GM18951 (cell line): ENCODE measurements around the gene NT5DC4.

ENCODE experiments used
- POLR2A ChIP-seq: IDR thresholded peaks from 4 replicates; pipeline ENCODE4 v1.6.1; 2011; ENCODE audit warnings: mild to moderate bottlenecking; ENCODE audit not compliant: insufficient read length, insufficient read depth; ENCODE audit errors: extremely low read depth
- in situ Hi-C: fragments of 300-500 bp; cut with MboI; formaldehyde crosslinking; loops from one replicate; pipeline ENCODE4 v1.12.0; 2022; ENCODE audit warnings: low sequenced_read_pairs, mixed read lengths, inconsistent platforms; ENCODE audit not compliant: unreplicated experiment

The NT5DC4 gene

DNA sequence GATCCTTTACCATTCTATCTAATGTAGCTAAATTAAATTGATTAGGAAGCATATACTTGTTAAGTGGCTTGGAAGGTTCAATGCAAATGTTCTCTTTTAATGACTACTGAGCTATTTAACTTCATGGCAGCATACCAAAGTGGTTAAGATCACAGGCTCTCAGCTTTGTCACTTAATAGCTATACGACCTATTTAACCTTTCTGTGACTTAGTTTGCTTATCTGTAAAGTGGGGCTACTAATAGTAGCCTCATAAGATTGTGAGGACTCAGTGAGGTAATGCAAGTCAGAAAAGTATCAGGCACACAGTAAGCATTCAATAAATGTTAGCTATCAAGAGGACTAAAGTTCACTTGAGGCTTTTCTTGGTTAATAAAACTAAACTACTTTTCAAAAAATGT lies 39.3 kb downstream of the NT5DC4 start:
- in situ Hi-C loops, result no loop called here
- no peak for TF ChIP-seq POLR2A

DNA sequence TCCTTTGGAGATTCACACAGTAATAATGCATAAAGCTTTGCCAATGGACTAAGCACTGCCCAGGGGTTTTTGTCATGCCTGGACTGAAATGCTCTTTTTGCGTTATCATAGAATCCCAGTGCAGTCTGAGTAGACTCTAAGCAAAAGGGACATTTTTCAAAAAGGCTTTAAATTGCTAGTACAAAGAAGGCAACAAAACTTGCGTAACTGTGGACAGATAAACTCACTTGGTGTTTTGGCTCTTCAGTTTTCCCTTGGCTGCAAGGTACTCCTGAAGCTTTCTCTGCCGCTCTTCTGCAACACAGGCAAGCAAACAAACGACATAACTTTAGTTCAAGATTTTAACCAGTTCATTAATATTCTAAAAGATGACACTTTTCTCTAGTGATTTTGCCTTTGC lies 41.5 kb downstream of the NT5DC4 start:
- no peak for TF ChIP-seq POLR2A

DNA sequence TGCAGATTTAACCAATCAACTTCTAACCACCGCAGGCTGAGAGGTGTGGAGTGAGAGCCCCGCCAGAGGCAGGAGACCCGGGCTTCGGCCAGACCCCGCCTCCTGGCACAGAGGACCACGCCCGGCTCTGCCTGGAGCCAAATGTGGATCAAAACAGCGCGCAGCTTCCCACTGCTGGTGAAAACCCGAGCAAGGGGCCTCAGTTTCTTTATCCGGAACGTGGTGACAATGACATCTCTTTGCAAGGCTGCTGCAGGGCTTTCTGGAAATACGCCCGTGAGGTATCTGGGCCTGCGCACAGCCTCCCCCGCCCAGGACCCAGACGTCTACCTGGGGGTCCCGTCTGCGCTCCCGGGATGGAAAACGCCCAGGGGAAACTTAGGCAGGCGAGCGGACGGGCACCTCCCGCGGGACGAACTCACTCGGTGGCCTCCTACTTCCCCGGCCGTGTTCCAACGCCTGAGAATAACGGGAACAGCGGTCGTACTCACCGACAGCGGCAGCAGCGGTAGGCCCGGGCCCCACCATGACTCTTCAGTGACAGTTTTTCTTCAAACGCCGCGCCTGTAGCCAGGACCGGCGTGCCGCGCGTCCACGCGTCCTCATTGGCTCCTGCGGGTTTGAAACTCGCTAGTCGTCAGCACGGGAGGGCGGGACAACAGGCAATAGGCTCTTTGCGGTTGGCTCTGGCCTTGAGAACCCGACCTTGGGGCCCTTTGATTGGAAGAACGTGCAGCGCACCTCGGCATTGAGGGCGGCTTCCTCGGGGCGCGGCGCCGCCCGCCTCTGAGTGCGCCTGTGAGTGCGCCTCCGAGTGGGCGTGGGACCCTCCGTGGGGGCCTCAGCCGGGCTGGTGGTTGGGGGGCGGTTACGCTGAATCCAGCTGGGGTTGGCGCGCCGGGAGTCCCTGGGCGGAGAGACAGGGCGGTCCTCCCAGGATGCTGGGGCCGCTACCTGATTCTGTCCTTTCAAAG lies 43.5 kb downstream of the NT5DC4 start, which contains the start of gene CKAP2L:
Gene CKAP2L, minus strand, starts transcription at position 539 of the 974 bp plus-strand sequence. Its CDS starts 11 bp downstream, at position 528.
- peak; percentile 59 for TF ChIP-seq POLR2A
- in situ Hi-C loops, result no loop called here

More for the DNA sequence above, 41.5 kb downstream of the NT5DC4 start:
- in situ Hi-C loops, result no loop called here

DNA sequence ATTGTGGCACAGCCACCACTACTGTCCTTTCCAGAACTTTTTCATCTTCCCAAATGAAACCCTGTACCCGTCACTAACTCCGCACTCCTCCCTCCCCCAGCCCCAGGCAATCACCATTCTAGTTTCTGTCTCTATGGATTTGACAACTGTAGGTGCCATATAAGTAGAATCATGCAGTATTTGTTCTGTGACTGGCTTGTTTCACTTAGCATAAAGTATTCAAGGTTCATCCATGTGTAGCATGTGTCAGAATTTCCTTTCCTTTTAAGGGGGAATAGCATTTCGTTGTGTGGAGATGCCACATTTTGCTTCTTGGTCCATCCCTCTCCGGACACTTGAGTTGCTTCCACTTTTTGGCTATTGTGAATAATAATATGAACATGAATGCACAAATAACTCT lies 44.4 kb downstream of the NT5DC4 start:
- no peak for TF ChIP-seq POLR2A
- in situ Hi-C loops, result no loop called here

DNA sequence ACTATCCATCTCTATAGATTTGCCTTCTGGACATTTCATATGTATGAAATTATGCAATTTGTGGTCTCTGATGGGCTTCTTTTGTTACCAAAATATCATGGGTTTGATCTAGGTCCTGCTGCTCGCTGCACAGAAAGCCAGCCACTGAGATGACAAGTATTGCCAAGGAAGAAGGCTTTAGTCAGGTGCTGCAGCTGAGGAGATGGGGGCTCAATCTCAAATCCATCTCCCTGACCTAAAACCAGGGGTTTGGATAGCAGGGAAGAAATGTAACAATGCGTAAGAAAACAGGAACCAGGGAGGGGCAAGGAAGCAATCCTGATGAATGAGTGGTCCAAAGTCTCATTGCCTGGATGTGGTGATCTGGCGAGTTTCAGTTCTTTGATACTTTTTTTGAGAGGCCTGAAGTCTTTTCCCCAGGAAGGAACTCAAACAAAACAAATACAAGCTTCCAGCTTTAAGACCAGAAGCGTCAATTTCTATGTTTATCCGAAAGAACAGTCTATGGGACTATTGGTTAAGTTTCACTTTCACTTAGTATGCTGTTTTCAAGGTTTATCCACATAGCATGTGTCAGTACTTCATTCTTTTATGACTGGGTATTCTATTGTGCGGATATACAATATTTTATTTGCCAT lies 47.0 kb downstream of the NT5DC4 start:
- no peak for TF ChIP-seq POLR2A
- in situ Hi-C loops, result no loop called here

DNA sequence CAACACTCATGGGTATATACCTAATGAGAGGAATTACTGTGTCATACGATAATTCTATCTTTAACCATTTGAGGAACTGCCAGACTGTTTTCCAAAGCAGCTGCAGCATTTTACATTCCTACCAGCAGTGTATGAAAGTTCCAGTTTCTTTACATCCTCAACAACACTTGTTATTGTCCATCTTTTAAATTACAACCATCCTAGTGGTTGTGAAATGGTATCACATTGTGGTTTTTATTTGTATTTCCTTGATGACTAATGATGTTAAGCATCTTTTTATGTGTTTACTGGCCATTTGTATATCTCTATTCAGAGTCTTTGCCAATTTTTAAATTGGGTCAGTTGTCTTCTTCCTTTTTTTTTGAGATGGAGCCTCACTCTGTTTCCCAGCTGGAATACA lies 47.6 kb downstream of the NT5DC4 start:
- in situ Hi-C loops, result no loop called here
- no peak for TF ChIP-seq POLR2A

DNA sequence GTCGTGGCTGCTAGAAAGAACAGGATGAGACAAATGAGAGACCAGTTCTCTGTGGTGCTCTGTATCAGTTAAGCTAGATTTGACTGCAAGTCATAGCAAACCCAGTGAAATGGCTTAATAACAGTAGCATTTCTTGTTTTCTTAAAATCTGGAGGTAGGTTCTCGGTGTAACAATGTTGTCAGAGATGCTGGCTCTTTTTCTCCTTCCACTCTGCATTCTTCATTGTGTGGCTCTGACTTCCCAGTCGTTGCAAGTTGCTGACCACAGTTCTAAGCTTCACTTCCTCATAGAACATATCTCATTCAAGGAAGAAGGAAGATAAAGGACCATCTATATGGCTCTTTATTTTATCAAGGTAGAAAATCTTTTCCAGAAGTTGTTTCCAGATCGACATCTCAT lies 51.5 kb downstream of the NT5DC4 start:
- in situ Hi-C loops, result no loop called here
- TF ChIP-seq POLR2A, result no peak

DNA sequence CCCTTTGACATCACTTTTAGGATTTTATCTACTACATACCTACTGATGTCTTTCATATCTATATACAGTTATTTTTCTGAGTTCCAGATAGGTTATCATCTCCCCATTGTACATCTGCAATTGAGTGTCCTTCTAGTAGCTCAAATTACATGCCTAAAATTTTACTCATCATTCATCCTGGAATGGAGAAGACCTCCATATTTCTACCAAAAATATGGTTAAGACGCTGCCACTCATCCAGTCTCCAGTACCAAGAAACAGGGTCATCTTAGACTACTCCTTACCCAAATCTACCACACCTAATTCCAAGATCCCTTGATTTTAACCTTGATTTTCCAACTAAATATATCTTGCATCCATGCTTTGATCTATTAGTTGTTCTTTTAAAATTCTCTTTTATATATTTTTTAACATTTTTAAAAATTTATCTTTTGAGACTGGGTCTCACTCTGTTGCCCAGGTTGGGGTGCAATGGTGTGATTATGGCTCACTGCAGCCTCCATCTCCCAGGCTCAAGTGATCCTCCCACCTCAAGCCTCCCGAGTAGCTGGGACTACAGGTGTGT lies 52.2 kb downstream of the NT5DC4 start:
- in situ Hi-C loops, result no loop called here

DNA sequence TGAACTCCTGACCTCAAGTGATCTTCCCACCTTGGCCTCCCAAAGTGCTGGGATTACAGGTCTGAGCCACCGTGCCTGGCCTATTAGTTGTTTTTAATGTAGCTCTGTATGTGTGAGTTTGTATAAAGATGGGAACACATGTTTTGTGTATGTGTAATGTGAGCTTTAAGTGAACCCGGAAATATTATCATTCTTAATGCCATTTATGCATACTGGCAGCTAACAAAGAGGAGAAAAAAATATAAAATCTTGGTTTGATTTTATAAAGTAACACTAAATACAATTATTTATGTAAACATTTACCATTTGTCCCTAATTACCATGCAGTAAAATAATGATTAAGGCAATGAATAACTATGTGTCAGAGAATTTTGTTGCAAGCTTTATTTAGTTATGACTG lies 52.7 kb downstream of the NT5DC4 start:
- in situ Hi-C loops, result no loop called here
- TF ChIP-seq POLR2A, result no peak

More for the DNA sequence above, 52.2 kb downstream of the NT5DC4 start:
- TF ChIP-seq POLR2A, result no peak

DNA sequence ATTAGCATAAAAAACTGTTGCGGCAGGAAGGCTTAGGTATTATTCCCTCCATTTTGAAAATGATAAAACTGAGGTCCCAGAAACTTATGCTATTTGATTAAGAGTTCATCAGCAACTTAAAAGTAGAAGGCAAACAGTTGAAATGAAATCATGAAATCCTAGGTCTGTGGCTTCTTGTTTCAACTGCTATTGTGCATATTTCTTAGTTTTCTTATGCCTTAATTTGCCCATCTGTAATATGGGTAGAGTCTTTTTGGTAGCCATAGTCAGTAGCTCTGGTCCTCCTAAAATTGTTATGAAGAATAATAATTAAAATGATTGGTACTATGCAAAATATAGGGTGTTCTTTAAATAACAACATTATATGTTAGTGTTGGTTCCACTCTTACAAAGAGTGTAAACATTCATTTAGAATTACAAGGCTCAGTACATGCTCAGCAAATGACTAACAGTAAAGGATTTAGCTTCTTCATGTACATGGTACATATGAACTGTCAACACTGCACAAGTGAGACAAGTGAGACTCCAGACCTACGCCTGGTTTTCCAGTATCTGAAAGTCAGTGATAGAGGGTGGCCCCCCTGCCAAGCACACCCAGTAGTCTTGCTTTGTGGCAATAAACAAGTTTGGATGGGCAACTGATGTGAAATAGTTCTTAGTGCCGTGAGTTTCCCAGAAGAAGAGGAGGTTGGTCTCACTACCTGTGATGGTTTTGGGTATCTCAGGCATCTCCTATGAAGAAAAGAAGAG lies 53.9 kb downstream of the NT5DC4 start:
- in situ Hi-C loops, result no loop called here
- TF ChIP-seq POLR2A, result no peak

DNA sequence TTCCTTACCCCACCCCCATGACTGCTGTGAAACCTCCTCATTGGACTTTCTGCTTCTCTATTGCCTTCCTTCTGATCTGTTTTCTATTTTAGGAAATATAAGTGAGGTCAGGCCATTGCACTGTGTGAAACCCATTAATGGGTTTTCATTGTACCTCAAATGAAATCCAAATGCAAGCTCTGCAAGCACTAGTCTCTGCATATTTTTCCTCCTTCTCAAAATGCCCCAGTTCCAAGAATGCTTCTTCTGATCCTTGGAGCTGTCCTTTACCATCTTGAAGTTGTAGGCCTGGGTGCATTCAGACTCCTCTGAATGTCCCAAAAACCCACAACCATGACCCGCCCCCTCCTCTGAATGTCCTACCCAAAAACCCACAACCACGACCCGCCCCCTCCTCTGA lies 55.3 kb downstream of the NT5DC4 start:
- TF ChIP-seq POLR2A, result no peak
- in situ Hi-C loops, result no loop called here

DNA sequence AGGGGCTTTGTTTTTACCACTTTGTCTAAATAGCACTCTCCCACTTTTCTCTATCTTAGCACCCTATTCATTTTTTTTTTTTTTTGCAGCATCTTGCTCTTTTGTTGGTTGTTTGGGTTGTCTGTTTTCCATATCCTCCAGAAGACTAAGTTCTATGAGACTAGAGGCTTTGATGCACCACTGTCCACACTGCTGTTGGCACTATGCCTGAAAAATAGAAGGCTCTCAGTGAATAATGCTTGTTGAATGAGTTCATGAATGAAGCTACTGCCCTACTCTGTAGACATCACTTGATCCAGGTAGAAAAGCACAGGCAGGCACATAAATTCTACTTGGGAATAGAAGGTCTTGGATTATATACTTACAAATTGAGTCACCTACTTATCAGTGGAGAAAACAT lies 56.2 kb downstream of the NT5DC4 start:
- TF ChIP-seq POLR2A, result no peak
- in situ Hi-C loops, result no loop called here

DNA sequence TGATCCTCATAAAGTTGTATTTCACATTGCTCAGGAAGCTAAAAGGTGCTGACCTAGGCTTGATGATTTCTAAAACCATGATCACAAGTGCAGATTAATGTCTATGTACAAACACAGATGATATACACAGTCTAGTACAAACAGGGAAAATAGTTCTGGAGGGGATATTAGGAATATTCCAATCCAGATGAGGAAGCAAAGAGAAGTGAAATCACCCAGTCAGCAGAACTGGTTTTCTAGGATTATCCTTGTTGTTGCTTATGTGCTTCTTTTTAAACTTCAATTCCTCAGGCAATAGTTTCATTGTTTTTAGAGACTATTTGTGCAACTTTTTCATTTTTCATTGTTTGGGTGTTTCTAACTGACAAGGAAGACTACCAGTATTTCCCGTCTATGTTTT lies 58.8 kb downstream of the NT5DC4 start:
- in situ Hi-C loops, result no loop called here
- TF ChIP-seq POLR2A, result no peak
